H1 (cell line): ENCODE data around the gene DSTN. TPM values are rescaled to one million over a fixed set of nuclear protein-coding genes. Genes with fewer than 3 reads are reported as not detected.

ENCODE experiments used
- CTCF ChIP-seq, 3 experiments: IDR thresholded peaks; 1 replicate in 2 of 3; 2 replicates in 1 of 3; pipeline versions ENCODE4 v1.5.1 to v1.6.1; 2011; ENCODE audit warnings: low read length in 3 of 3, mild to moderate bottlenecking in 3 of 3, inconsistent platforms in 2 of 3, low read depth in 1 of 3, moderate library complexity in 1 of 3; ENCODE audit not compliant: insufficient read depth in 1 of 3; ENCODE audit errors: control extremely low read depth in 1 of 3
- polyA plus RNA-seq, 7 experiments: library from polyadenylated mRNA; depleted of rRNA in 3 of 7; stranded (reverse) in 5 of 7; unstranded in 2 of 7; fragments of >200 nt in 5 of 7; fragments of 200-250 nt in 2 of 7; gene quantifications; 1 replicate in 5 of 7; 2 replicates in 1 of 7; 4 replicates in 1 of 7; pipeline versions ENCODE4 v1.2.1 to v1.2.3, GENCODE V29; 2011 to 2013; ENCODE audit warnings: missing spikeins in 2 of 7, mixed read lengths in 2 of 7
- total RNA-seq: library from RNA; stranded (reverse); fragmentation: NEBNext Ultra II Directional; extraction: Animal tissue kit (Norgen Biotek cat#: 25700); gene quantifications from 2 replicates; pipeline ENCODE4 v1.2.1, GENCODE V29; 2021

The DSTN gene
- total and polyA plus RNA-seq, 2 of the 8 experiments (the other 6 are each of a cell fraction or from before 2014, with no cell fraction given): 43.3 to 208 TPM

GRCh38 chr20:17560344-17561074, 9.4 kb upstream of the DSTN start (continued):
- no peak for TF ChIP-seq CTCF (IDR thresholded peaks at IDR 0.05; ENCODE audit: control extremely low read depth in 1 of 3, insufficient read depth in 1 of 3, low read depth in 1 of 3, low read length in 3 of 3)
